Activated CD4-positive, alpha-beta T cell treated with anti-CD3 and anti-CD28 coated beads for 4 hours (primary cell): ENCODE data around the gene PTCD2.
"Not testable (repeated sequence)": the region's sequence is repeated elsewhere in the genome, so short reads cannot be mapped to it uniquely, and the experiment has no call there.

Source experiments
- DNase-seq, 2 donors: peaks; one replicate each; pipeline ENCODE4 v3.0.0-alpha.2; 2020

Gene PTCD2

DNA sequence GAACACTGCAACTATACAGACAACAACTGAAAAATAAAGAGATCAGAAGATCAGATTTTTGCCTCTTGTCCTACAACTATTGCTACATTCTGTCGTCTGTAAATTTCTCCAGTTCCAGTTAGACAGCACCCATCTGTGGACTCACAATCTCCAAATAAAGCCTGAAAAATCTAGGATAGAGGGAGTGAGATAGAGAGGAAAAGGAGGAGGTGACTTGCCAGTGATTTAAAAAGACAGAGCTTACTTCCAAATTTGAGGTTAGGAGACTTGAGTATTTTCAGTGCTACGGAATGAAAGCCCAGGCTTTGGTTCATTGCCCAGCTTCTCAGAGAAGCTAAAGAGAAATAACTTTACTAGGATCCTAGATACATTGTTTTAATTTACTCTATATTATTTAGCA lies 63.6 kb downstream of the PTCD2 start:
- DNase-seq, result no peak

GRCh38 chr5:72386639-72387038 lies 66.5 kb downstream of the PTCD2 start:
- DNase-seq, result no peak

DNA sequence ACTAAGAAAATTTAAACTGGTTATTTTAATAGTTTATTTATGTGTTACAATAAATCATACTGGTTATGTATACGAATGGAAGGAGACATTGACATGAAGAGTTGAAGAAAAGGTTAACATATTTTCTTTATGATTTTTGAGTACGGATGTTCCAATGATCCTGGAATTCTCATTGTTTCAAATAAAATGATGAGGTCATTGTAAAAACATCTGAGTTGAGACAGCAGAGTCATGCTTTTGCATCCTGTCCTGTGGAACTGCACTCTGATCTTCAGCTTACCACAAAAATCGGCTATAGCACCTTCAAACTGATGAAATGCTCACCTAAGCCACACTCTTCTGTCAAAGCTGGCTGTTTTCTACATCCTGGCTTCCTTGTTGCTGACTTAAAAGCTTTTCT lies 67.8 kb downstream of the PTCD2 start:
- DNase-seq, result no peak

GRCh38 chr5:72388646-72389045 lies 68.5 kb downstream of the PTCD2 start:
- no peak for DNase-seq

DNA sequence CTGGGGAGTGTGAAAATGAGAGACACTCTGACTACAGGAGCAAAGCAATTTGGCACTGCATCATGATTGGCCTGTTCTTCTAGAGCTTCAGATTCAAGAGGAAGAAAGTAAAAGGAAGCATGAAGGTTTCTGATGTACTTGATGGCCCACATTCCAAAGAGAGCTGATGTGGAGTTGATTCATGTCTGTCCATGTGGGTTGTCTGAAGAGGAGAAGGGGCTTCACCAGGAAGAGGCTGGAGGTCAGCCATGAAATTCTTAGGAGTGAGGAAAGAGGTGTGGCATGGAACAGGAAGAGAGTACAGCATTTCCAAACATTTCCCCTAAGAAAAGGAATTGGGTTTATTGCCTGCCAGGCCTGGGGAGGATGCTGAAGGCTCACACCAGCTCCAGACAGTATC lies 70.7 kb downstream of the PTCD2 start:
- no peak for DNase-seq

DNA sequence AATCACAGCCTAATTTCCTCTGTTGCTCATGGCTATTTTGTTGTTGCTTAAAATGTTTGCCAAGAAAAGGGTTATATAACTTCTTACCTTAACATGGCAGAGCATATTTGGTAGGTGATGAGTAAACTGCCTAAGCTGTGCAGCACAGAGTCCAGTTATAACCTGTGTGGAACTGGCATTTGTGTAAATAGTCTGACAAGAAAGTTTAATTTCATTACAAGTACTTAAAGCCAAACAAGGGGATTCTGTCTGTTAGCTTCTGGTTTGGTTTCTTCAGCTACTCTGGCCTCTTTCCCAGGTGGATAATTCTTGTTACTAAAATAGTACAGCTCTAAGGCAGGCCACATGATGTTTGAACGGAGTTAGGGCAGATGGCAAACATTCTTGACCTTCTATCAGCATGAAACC lies 72.2 kb downstream of the PTCD2 start:
- DNase-seq, result no peak

DNA sequence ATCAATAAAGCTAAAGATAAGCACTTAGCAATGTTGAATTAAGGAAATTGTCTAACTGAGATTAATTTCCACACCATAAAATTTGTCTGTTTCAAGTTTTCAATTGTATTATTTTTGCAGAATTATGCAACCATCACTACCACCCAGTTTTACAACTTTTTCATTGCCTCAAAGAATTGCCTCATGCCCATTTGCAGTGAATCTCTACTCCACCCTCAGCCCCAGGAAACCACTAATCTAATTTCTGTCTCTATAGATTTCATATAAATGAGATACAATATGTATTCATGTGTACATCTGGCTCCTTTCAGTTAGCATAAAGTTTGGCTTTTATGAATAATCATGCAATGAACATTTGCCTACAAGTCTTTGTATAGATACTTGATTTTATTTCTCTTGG lies 72.9 kb downstream of the PTCD2 start:
- no peak for DNase-seq

- no peak for DNase-seq
These were observed 74.5 kb downstream of the PTCD2 start for GRCh38 chr5:72394688-72395087.

GRCh38 chr5:72397836-72398235 lies 77.7 kb downstream of the PTCD2 start:
- DNase-seq, result no peak

DNA sequence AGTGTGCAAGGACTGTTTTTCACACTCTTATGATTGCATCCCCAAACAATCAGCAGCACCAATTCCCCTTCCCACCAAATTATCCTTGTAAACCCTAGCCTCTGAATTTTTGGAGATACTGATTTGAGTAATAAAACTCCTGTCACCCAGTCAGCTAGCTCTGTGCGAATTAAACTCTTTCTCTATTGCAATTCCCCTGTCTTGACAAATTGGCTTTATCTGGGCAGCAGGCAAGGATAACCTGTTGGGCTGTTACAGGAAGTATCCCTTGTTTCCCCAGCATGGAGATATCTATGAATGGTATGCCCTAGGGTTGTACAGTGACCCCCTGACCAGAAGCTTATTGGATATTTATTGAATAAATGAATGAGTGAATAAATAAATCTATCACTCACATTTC lies 80.8 kb downstream of the PTCD2 start:
- no peak for DNase-seq

DNA sequence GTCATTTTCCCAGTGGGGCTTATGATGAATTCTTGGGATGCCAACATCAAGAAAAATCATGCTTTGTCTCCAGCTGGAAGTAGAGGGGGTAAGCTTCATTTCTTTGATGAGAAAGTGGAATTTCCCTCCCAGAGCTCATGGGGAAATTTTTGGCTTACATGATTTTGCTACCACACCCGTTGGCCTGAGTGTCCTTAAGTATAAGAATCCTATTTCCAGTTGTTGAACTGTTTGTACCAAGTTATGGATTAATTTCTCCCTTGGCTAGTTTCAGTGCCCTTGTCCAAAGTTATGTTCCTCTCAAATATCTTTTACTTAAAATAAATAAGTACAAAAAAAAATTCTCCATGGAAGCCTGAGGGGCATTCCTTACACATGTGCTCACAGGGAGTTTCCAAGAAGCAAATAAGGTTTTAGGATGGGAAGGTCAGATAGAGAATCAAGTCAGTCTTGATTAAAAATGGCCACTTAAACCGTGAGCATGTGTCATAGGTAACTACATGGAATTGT lies 82.3 kb downstream of the PTCD2 start:
- no peak for DNase-seq

GRCh38 chr5:72402959-72403628 lies 82.9 kb downstream of the PTCD2 start:
- DNase-seq, result no peak

- DNase-seq, result not testable (repeated sequence)
These were observed 84.6 kb downstream of the PTCD2 start for GRCh38 chr5:72404771-72405170.

- no peak for DNase-seq
These were observed 86.9 kb downstream of the PTCD2 start for GRCh38 chr5:72407078-72407477.

DNA sequence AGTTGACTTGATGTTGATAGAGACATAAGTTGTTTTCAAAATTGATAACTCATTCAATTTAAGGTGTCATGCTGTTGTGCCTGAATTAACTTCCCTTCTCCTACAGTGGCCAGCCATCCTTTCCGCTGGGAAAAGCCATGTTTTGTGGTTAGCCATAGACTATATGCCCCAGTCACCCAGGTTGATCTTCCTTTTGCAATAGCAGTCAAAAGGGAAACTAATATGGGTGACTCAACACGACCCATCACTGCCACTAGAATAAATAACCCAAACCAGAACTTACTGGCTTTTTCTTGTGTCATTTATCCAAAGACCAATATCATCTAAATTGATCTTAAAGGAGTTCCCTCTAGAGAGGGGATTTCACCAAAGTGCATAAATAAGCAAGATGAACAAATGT lies 87.4 kb downstream of the PTCD2 start:
- no peak for DNase-seq

GRCh38 chr5:72408127-72408526 lies 88.0 kb downstream of the PTCD2 start:
- DNase-seq, result no peak

- no peak for DNase-seq
These were observed 88.4 kb downstream of the PTCD2 start for GRCh38 chr5:72408603-72409002.

DNA sequence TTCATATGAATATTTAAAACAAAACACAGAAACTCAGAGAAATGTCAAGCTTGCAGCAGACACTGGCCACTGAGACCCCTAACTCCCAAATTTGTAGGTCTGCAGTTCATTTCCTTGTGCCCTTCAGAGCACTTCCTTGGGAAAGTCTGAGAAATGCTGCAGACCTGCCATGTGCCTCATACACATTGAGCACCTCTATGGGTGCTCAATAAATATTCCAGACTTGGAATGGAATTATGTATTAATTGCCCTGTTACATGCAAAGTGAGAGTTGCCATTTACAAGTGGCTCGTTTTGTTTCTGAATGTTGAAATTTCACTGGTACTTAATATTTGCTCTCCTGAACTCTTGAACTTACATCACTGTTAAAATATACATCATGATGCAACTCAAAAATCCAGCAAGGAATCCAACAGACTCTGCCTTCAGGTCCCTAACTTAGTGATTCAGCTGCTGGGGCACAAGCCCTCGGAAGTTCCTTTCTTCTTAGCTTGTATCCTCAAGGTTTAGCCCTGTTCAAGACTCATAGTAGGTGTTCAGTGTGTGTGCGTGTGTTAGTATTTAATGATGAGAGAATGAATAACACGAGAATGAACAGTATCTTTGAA lies 90.6 kb downstream of the PTCD2 start:
- DNase-seq, result no peak

- DNase-seq, result no peak
These were observed 92.3 kb downstream of the PTCD2 start for GRCh38 chr5:72412283-72413055.

GRCh38 chr5:72415616-72416325 lies 95.6 kb downstream of the PTCD2 start:
- no peak for DNase-seq

GRCh38 chr5:72417333-72418062 lies 97.3 kb downstream of the PTCD2 start:
- DNase-seq, result no peak
